GM12873 (cell line): Measurements from ENCODE around the gene GFOD2.

Experiments
- CTCF ChIP-seq: IDR thresholded peaks from 2 replicates; pipeline ENCODE4 v1.5.1; 2012; ENCODE audit warnings: low read depth, mild to moderate bottlenecking, moderate library complexity, low read length, control low read depth; ENCODE audit not compliant: insufficient read depth; ENCODE audit errors: missing control alignments

Gene GFOD2

GRCh38 chr16:67648764-67649407, 70.2 kb downstream of the GFOD2 start:
- TF ChIP-seq CTCF = no peak

GRCh38 chr16:67648088-67648763, 70.9 kb downstream of the GFOD2 start:
- TF ChIP-seq CTCF = no peak

- no peak for TF ChIP-seq CTCF
Measured at GRCh38 chr16:67647681-67648080, 71.4 kb downstream of the GFOD2 start.

GRCh38 chr16:67647111-67647651, 71.9 kb downstream of the GFOD2 start:
- TF ChIP-seq CTCF = no peak

- no peak for TF ChIP-seq CTCF
Measured at GRCh38 chr16:67645397-67646121, 73.6 kb downstream of the GFOD2 start.

- no peak for TF ChIP-seq CTCF
Measured at GRCh38 chr16:67644038-67644437, 75.1 kb downstream of the GFOD2 start.
